PC-3 (cell line): ENCODE results near the gene MYO3B. TPM values are rescaled to one million over a fixed set of nuclear protein-coding genes. Genes with fewer than 3 reads are reported as not detected.

Experiments
- ATAC-seq: fragments of 200-7000 bp; cut with Tn5 transposase; 2 replicates; pipeline ENCODE4 v1.9.1; 2020; ENCODE audit warnings: mild to moderate bottlenecking, moderate library complexity
- BruUV-seq: library from RNA; stranded (reverse); fragments of 400-500 nt; replicated peaks from 2 replicates; lab custom pipeline; 2021; lab: Mats Ljungman, UMichigan
- CTCF ChIA-PET: fragments of 300-600 bp; sonication (Branson Sonifier 250); formaldehyde crosslinking; loops from one replicate; lab custom pipeline; 2022; ENCODE audit warnings: antibody characterized with exemption; lab: Charles Lee
- POLR2A ChIA-PET: fragments of 300-600 bp; sonication (Branson Sonifier 250); formaldehyde crosslinking; loops from one replicate; lab custom pipeline; 2022; ENCODE audit warnings: antibody characterized with exemption; ENCODE audit not compliant: unreplicated experiment; lab: Charles Lee
- DNase-seq: peaks from one replicate; pipeline ENCODE4 v3.0.0-alpha.2; 2015
- H2AFZ ChIP-seq: fragments of 300-600 bp; sonication (generic); 2 replicates; pipeline ENCODE4 v1.6.0; 2016; ENCODE audit warnings: antibody characterized with exemption, low read length
- H3F3A ChIP-seq: fragments of 300-600 bp; sonication (generic); one replicate; pipeline ENCODE4 v1.6.0; 2017; ENCODE audit warnings: antibody characterized with exemption, low read length, control low read depth, mild to moderate bottlenecking; ENCODE audit not compliant: unreplicated experiment
- H3K27ac ChIP-seq: fragments of 300-600 bp; sonication (generic); 2 replicates; pipeline ENCODE4 v1.5.1; 2016; ENCODE audit warnings: mild to moderate bottlenecking, low read length
- H3K27me3 ChIP-seq: fragments of 300-600 bp; sonication (generic); 2 replicates; pipeline ENCODE4 v1.6.1; 2016; ENCODE audit warnings: low read length, mixed read lengths
- H3K36me3 ChIP-seq: fragments of 300-600 bp; sonication (generic); 2 replicates; pipeline ENCODE4 v1.6.1; 2016; ENCODE audit warnings: low read depth, mixed run types, low read length, mixed read lengths
- H3K4me1 ChIP-seq: fragments of 300-600 bp; sonication (generic); 2 replicates; pipeline ENCODE4 v1.5.1; 2016; ENCODE audit warnings: low read length; ENCODE audit not compliant: insufficient read depth
- H3K4me2 ChIP-seq: fragments of 300-600 bp; sonication (generic); 2 replicates; pipeline ENCODE4 v1.6.0; 2016; ENCODE audit warnings: low read length
- H3K4me3 ChIP-seq: fragments of 300-600 bp; sonication (generic); 2 replicates; pipeline ENCODE4 v1.5.1; 2016; ENCODE audit warnings: mild to moderate bottlenecking, low read length, mixed read lengths
- H3K79me2 ChIP-seq: fragments of 300-600 bp; sonication (generic); 2 replicates; pipeline ENCODE4 v1.6.1; 2017; ENCODE audit warnings: low read length, mixed read lengths
- H3K9ac ChIP-seq: fragments of 300-600 bp; sonication (generic); 2 replicates; pipeline ENCODE4 v1.6.0; 2016; ENCODE audit warnings: mild to moderate bottlenecking, low read length
- H3K9me2 ChIP-seq: fragments of 300-600 bp; sonication (generic); replicated peaks from 2 replicates; pipeline ENCODE4 v1.6.1; 2016; ENCODE audit warnings: mixed run types, low read length, mixed read lengths
- H3K9me3 ChIP-seq: fragments of 300-600 bp; sonication (generic); 2 replicates; pipeline ENCODE4 v1.6.1; 2016; ENCODE audit warnings: low read length, mixed read lengths
- H4K20me1 ChIP-seq: fragments of 300-600 bp; sonication (generic); 2 replicates; pipeline ENCODE4 v1.6.1; 2016; ENCODE audit warnings: low read length, mixed read lengths
- EZH2 ChIP-seq: fragments of 300-600 bp; sonication (generic); IDR thresholded peaks from one replicate; pipeline ENCODE4 v1.6.1; 2017; ENCODE audit warnings: antibody characterized with exemption, mild to moderate bottlenecking, low read length; ENCODE audit not compliant: unreplicated experiment
- EZH2phosphoT487 ChIP-seq: fragments of 300-600 bp; sonication (generic); IDR thresholded peaks from 2 replicates; pipeline ENCODE4 v1.6.1; 2018; ENCODE audit warnings: mild to moderate bottlenecking, antibody characterized with exemption, low read length, borderline replicate concordance
- intact Hi-C: fragments of 100-400 bp; cut with micrococcal nuclease; formaldehyde crosslinking; loops from 2 replicates; pipeline ENCODE4 v1.9.0; 2023
- total RNA-seq: library from RNA; depleted of rRNA; stranded (reverse); fragments of >200 nt; gene quantifications from 2 replicates; pipeline ENCODE4 v1.2.3, GENCODE V29; 2014
- TF ChIP-seq, protein P1 (sequence below): fragments of 300-600 bp; sonication (generic); conservative IDR thresholded peaks from 2 replicates; pipeline ENCODE4 v1.5.1; 2017; ENCODE audit warnings: antibody characterized with exemption, low read depth, mild to moderate bottlenecking, low read length

Gene MYO3B
- total RNA-seq, 1 experiment from 2014 or later, result 1.1 TPM

DNA sequence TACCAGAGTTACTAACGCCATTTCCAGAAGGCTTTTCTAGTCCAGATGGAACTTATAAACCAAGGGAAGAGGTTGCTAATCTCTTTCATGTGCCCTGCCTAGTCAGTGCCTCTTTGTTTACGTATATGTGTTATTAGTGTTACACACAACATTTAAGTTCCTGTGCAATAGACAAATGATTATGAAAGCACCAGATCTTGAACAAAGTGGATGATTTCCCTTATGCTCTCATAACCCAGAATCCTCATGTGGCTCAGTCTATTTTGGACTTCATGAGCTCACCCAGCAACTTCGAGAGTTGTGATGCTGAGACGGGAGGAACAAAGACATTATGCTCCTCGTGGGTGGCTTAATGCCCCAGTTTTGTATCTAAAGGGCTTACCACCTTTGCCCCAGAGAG is 322.8 kb downstream of the MYO3B start:
- no peak for ATAC-seq
- Histone ChIP-seq H3K4me2 (no peak overlapping the region), H3K4me1 (0 out of 2 replicates have a peak, but pooled peaks cover 6% of the 10 kb centered on the region), H3K36me3 (no peaks in the 10 kb centered on the region), H3K9me3 (no peaks in the 10 kb centered on the region), H3F3A (no peaks in the 10 kb centered on the region), H3K9me2 (no peaks in the 10 kb centered on the region), H3K79me2 (no peaks in the 10 kb centered on the region), H3K9ac (no peak overlapping the region), H2AFZ (no peak overlapping the region), H3K4me3 (no peak overlapping the region), H4K20me1 (no peaks in the 10 kb centered on the region), H3K27me3 (no peaks in the 10 kb centered on the region), H3K27ac (no peak overlapping the region)
- intact Hi-C loops, result no loop called here
- no peak for TF ChIP-seq EZH2phosphoT487
- no peak for TF ChIP-seq EZH2
- TF ChIP-seq, protein P1, sequence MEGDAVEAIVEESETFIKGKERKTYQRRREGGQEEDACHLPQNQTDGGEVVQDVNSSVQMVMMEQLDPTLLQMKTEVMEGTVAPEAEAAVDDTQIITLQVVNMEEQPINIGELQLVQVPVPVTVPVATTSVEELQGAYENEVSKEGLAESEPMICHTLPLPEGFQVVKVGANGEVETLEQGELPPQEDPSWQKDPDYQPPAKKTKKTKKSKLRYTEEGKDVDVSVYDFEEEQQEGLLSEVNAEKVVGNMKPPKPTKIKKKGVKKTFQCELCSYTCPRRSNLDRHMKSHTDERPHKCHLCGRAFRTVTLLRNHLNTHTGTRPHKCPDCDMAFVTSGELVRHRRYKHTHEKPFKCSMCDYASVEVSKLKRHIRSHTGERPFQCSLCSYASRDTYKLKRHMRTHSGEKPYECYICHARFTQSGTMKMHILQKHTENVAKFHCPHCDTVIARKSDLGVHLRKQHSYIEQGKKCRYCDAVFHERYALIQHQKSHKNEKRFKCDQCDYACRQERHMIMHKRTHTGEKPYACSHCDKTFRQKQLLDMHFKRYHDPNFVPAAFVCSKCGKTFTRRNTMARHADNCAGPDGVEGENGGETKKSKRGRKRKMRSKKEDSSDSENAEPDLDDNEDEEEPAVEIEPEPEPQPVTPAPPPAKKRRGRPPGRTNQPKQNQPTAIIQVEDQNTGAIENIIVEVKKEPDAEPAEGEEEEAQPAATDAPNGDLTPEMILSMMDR, result no peak
- ChIA-PET POLR2A (no interaction called here), CTCF (no interaction called here)
- no peak for DNase-seq
- BruUV-seq, result no TSS peak

DNA sequence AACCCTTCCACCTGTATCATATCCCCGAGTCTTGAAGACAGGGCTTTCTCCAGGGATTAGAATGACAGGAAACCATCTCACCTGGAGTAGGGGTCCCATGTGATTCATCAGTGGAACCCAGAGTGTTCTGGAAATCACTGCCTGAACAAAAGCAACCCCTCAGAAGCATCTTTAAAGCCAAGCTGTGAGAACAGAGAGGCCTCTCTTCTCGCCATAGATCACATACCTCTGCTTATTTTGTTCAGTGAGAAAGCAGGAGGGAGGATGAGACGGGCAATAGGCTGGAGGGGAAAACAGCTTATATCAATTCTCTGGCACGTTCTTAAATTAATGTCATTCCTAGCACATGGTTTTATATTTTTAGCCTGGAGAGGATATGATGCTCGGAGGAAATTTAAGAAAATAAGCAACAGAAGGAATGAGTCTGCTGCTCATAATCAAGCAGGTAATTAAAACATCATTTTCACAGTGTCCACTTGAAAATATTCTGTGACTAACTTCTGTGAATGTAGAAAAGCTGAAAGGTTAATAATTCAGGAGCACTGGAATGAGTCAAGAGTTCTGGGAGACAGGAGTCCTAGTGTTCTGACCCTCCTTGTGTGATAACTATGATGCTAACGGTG is 323.6 kb downstream of the MYO3B start:
- intact Hi-C loops, result no loop called here
- no peak for DNase-seq
- Histone ChIP-seq H3K36me3 (no peaks in the 10 kb centered on the region), H3K4me1 (0 out of 2 replicates have a peak, but pooled peaks cover 6% of the 10 kb centered on the region), H3K4me3 (no peak overlapping the region), H3F3A (no peaks in the 10 kb centered on the region), H3K79me2 (no peaks in the 10 kb centered on the region), H3K9me3 (no peaks in the 10 kb centered on the region), H3K4me2 (no peak overlapping the region), H3K9ac (no peak overlapping the region), H3K27ac (no peak overlapping the region), H2AFZ (no peak overlapping the region), H4K20me1 (no peaks in the 10 kb centered on the region), H3K27me3 (no peaks in the 10 kb centered on the region), H3K9me2 (no peaks in the 10 kb centered on the region)
- ChIA-PET POLR2A (no interaction called here), CTCF (no interaction called here)
- no peak for TF ChIP-seq EZH2phosphoT487
- TF ChIP-seq EZH2, result no peak
- TF ChIP-seq, protein P1, result no peak
- BruUV-seq, result no TSS peak
- ATAC-seq, result no peak

DNA sequence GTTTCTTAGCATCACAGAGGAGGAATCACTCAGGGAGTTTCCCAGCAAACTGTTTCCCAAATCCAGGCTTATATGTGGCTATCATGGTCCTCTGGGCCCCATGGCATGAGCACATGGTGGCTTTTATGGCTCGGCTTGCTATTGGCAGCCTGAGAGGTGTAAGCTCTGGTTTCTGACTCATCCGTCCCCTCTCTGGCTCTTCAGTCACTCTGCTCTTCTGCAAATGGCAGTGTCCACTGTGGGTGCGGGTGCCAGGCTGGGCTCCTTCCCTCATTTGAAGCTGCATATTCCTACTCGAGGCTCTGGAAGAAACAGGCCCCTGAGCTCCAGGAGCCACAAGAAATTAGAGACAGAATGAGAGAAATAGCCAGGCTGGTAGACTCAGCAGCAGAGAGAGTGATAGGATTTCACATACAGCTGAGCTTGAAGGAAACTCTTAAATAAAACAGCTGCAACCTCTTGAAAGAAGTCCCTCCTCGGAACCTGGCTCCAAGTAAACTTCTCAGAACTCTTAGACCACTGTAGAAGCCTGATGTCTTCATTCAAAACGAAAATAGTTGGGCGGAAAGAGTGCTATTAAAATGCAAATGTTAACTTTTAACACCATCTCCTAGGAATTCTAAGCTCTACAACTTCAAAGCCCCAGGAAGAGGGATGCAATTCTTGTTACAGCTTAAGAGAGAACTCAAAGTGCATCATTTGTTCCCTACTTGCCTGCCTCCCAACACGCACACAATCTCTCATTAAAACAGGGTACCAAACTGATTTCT is 324.6 kb downstream of the MYO3B start:
- ChIA-PET POLR2A (no interaction called here), CTCF (interaction anchor here (0.7 kb wide), 1 partner anchor 12 kb away, joined by 3 read pairs; no protein-coding TSS in a partner anchor)
- Histone ChIP-seq H3K4me2 (no peak overlapping the region), H4K20me1 (no peaks in the 10 kb centered on the region), H3K36me3 (no peaks in the 10 kb centered on the region), H3K79me2 (no peaks in the 10 kb centered on the region), H3K27me3 (no peaks in the 10 kb centered on the region), H3K9me3 (no peaks in the 10 kb centered on the region), H2AFZ (no peak overlapping the region), H3K27ac (no peak overlapping the region), H3F3A (no peaks in the 10 kb centered on the region), H3K9me2 (no peaks in the 10 kb centered on the region), H3K9ac (no peak overlapping the region), H3K4me1 (peaks cover 14% of the 10 kb centered on the region; the same call in 1 of the 2 replicates), H3K4me3 (no peak overlapping the region)
- no peak for TF ChIP-seq EZH2
- TF ChIP-seq, protein P1, result no peak
- TF ChIP-seq EZH2phosphoT487, result no peak
- DNase-seq (no peak), ATAC-seq (no peak)
- intact Hi-C loops, result no loop called here
- no TSS peak for BruUV-seq
